Activated naive CD4-positive, alpha-beta T cell treated with Interleukin-2 at 50 U/mL for 16 hours (primary cell): Measurements from ENCODE around the gene CHPF.

Experiments used
- DNase-seq: peaks from one replicate; pipeline ENCODE4 v3.0.0-alpha.2; 2020

Gene CHPF

GRCh38 chr2:219511547-219512325, 31.9 kb downstream of the CHPF start:
- DNase-seq, result no peak

GRCh38 chr2:219510512-219511135, 33.0 kb downstream of the CHPF start:
- no peak for DNase-seq

- DNase-seq, result peak; percentile 55
These were observed 33.7 kb downstream of the CHPF start for GRCh38 chr2:219509780-219510511.

GRCh38 chr2:219508971-219509779, 34.4 kb downstream of the CHPF start:
- no peak for DNase-seq

- no peak for DNase-seq
These were observed 35.2 kb downstream of the CHPF start for GRCh38 chr2:219508444-219508734.

- DNase-seq, result no peak
These were observed 35.8 kb downstream of the CHPF start for GRCh38 chr2:219507581-219508443.

- DNase-seq, result no peak
These were observed 36.6 kb downstream of the CHPF start for GRCh38 chr2:219506802-219507526.

GRCh38 chr2:219506153-219506801, 37.3 kb downstream of the CHPF start:
- no peak for DNase-seq

GRCh38 chr2:219505585-219505984, 38.0 kb downstream of the CHPF start:
- DNase-seq, result no peak

- DNase-seq, result no peak
These were observed 41.0 kb downstream of the CHPF start for GRCh38 chr2:219502618-219503017.

- no peak for DNase-seq
These were observed 41.8 kb downstream of the CHPF start for GRCh38 chr2:219501849-219502248.

GRCh38 chr2:219500135-219500534, 43.5 kb downstream of the CHPF start:
- no peak for DNase-seq

- no peak for DNase-seq
These were observed 44.1 kb downstream of the CHPF start for GRCh38 chr2:219499555-219499954.

- DNase-seq, result no peak
These were observed 44.6 kb downstream of the CHPF start for GRCh38 chr2:219499058-219499307.

- DNase-seq, result peak; percentile 94
These were observed 45.1 kb downstream of the CHPF start, which contains the start of gene GMPPA for GRCh38 chr2:219498280-219499057. Gene GMPPA, plus strand, starts transcription at chr2:219498891. Its CDS starts 1,085 bp downstream, at chr2:219499976.

- peak; percentile 38 for DNase-seq
These were observed 45.9 kb downstream of the CHPF start for GRCh38 chr2:219497495-219498279.

- no peak for DNase-seq
These were observed 46.6 kb downstream of the CHPF start for GRCh38 chr2:219496825-219497494.

- no peak for DNase-seq
These were observed 47.3 kb downstream of the CHPF start for GRCh38 chr2:219496247-219496824.
